DMS153 (cell line): ENCODE measurements around the gene ELAC2.
"Not testable (repeated sequence)": the region's sequence is repeated elsewhere in the genome, so short reads cannot be mapped to it uniquely, and the experiment has no call there.

ENCODE experiments used
- DNase-seq: peaks from one replicate; lab custom pipeline; 2025; lab: John Stamatoyannopoulos, UW

Gene ELAC2

GRCh38 chr17:12990041-12990808 lies 27.6 kb downstream of the ELAC2 start:
- no peak for DNase-seq

GRCh38 chr17:12987120-12987519 lies 30.7 kb downstream of the ELAC2 start:
- no peak for DNase-seq

- no peak for DNase-seq
These were observed 32.2 kb downstream of the ELAC2 start for GRCh38 chr17:12985431-12986293.

GRCh38 chr17:12983991-12984884 lies 33.6 kb downstream of the ELAC2 start:
- DNase-seq = no peak

- no peak for DNase-seq
These were observed 35.6 kb downstream of the ELAC2 start for GRCh38 chr17:12982224-12982623.

GRCh38 chr17:12979826-12980500 lies 37.9 kb downstream of the ELAC2 start:
- no peak for DNase-seq

- no peak for DNase-seq
These were observed 38.6 kb downstream of the ELAC2 start for GRCh38 chr17:12979246-12979645.

- DNase-seq = not testable (repeated sequence)
These were observed 39.0 kb downstream of the ELAC2 start for GRCh38 chr17:12978787-12979186.

GRCh38 chr17:12977008-12977751 lies 40.6 kb downstream of the ELAC2 start:
- no peak for DNase-seq

GRCh38 chr17:12974005-12974531 lies 43.8 kb downstream of the ELAC2 start:
- DNase-seq = no peak

- DNase-seq = no peak
These were observed 44.3 kb downstream of the ELAC2 start for GRCh38 chr17:12973496-12974004.

- DNase-seq = no peak
These were observed 49.9 kb downstream of the ELAC2 start for GRCh38 chr17:12967962-12968361.

- DNase-seq = no peak
These were observed 51.4 kb downstream of the ELAC2 start for GRCh38 chr17:12966413-12966812.

- DNase-seq = no peak
These were observed 51.8 kb downstream of the ELAC2 start for GRCh38 chr17:12965988-12966387.

GRCh38 chr17:12964840-12965239 lies 53.0 kb downstream of the ELAC2 start:
- DNase-seq = no peak

GRCh38 chr17:12964162-12964561 lies 53.7 kb downstream of the ELAC2 start:
- no peak for DNase-seq

GRCh38 chr17:12963505-12963904 lies 54.3 kb downstream of the ELAC2 start:
- DNase-seq = no peak

- DNase-seq = no peak
These were observed 56.2 kb downstream of the ELAC2 start for GRCh38 chr17:12961655-12962054.

- DNase-seq = no peak
These were observed 58.4 kb downstream of the ELAC2 start for GRCh38 chr17:12959441-12959840.

GRCh38 chr17:12958786-12959185 lies 59.0 kb downstream of the ELAC2 start:
- DNase-seq = no peak
